HG03066 (cell line): Measurements from ENCODE around the gene HABP2.

ENCODE experiments used
- ATAC-seq: cut with Tn5 transposase; IDR thresholded peaks from one replicate; pipeline ENCODE4 v1.9.1; 2021; ENCODE audit warnings: low read depth; ENCODE audit not compliant: unreplicated experiment

HABP2 gene

DNA sequence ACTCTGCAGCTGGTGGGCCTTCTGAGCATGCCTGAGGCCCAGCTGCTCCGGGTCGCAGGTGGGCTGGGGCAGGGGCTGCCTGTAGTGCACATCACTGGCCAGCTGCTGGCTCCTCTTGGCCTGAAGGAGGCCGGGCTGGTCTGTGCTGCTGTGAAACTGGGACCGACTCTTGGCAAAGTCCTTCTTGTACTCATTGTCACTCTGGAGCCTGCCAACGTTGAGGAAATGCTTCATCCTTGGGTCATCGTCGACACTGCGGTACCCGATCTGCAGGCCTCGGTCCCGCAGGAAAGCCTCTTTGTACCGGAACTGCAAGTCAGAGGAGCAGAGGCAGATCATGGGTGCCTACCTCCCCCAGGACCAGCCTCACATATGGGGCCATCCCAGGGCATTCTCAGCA is 37.7 kb downstream of the HABP2 start:
- ATAC-seq = no peak

DNA sequence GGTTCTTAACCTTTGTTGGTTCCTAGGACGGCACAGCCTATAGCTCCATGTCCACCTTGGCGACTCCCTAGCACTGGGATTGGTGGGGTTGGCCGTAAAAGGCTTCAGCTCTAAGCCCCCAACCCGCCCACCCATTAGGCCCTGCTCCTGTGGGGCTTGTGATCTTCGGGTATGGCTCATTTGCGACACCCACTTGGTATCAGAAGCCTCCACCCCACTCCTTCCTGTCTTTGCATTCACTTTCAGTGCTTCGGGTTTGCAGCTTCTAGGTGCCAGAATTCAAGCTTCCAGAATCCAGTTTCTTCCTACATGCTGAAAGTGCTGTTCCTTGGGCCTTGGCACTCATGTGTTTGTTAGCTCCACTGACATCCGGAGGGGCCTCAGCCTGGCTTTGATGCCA is 39.5 kb downstream of the HABP2 start:
- ATAC-seq = no peak

GRCh38 chr10:113594652-113595051 is 41.8 kb downstream of the HABP2 start:
- no peak for ATAC-seq

DNA sequence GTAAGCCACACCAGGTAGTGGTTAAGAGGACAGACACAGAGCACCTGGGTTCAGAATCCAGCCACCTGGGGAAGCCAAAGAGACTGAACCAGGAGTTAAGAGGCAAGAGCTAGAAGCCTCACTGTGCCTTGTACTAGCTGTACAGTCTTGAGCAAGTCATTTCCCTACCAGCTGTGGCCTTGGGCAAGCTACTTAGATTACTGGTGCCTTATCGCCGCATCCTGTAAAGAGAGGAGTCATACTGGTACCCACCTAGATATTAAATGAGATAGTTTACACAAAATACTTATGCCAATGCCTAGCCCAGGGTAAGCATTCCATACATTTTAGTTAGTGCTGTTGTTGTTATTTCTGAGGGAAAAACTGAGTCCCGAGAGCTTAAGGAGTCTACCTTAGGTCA is 47.7 kb downstream of the HABP2 start:
- no peak for ATAC-seq

- no peak for ATAC-seq
These were observed 50.4 kb downstream of the HABP2 start for GRCh38 chr10:113603057-113603777.

GRCh38 chr10:113604572-113604971 is 51.7 kb downstream of the HABP2 start:
- no peak for ATAC-seq

GRCh38 chr10:113605268-113605978 is 52.6 kb downstream of the HABP2 start:
- no peak for ATAC-seq

DNA sequence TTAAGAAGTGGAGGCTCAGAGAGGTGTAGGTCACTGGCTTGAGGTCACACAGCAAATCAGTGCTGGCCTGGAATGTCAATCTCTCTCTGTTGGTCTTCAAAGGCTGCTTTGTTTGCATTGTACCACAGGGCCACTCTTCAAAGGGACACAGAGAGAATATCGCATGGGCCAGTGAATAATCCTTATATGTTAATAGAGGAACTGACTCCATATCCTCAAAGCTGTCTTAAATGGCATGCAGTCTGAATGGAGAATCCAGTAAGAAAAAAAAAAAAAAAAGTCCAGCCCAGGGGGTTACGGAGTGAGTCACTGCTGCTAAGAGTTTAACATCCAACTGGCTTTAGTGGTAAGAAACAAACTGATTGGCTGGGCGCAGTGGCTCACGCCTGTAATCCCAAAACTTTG is 56.9 kb downstream of the HABP2 start:
- ATAC-seq = no peak

DNA sequence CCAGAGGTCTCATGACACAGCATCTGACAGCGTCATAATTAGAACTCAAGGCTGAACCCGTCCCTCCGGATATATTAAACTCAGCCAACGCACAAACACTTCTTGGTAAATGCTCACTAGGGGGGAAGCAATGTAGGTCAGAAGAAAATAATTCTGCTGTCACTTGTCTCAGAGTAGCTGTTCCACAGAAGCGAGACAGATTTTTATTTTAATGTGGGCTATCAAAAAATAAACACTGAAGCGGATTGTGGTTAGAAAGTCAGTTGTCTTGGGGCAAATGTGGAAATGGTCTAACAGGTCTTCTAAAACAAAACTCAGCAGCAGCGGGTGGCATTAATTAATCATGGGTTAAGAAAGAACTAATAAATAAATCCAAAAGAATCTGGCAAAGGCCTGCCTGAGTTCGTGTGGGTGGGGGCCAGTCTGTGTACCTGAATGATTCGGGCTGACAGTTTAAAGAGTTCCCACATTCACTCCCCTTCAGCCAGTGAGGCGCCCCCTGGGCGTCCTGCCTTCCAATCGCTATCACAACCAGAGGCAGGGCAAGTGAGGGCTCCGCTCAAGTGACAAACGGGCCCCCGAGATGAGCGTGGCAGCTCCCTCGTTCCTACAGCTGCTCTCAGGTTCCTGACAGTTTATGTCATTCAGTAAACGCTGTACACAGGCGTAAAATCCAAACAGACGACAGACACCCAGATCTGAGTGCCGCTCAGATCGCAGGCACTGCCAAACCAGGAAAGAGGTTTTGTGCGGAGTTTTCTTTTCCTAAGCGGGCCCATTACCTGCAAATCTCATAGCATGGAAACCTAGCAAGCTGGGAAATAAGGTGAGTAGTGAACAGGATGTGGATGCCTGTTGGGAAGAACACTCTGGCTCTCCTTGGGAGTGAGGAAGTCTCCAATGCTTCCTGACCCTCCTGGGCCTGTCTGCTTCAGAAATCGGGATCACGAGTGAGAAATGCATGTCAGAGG is 58.1 kb downstream of the HABP2 start:
- ATAC-seq = no peak

- ATAC-seq = no peak
These were observed 59.3 kb downstream of the HABP2 start for GRCh38 chr10:113612154-113612553.

DNA sequence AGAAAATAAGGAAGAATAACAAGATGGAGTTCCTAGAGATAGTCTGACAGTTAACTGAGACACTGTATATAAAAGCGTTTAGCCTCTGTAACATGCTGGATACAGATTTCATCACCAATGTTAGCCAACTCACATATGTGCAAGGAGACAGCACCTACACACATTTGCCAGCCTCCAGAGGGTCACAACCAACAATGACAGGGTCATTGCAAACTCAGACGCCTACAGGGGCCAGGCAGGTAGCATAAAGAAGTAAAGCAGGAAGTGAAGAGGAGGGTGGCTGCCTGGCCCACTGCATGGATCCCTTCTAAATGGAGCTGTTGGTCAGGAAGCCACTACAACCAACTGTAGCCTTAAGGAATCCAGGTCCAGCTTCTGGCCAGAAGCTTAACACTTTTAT is 60.6 kb downstream of the HABP2 start:
- ATAC-seq = no peak

GRCh38 chr10:113613977-113614690 is 61.3 kb downstream of the HABP2 start:
- ATAC-seq = no peak

- no peak for ATAC-seq
These were observed 63.6 kb downstream of the HABP2 start for GRCh38 chr10:113616244-113617074.

DNA sequence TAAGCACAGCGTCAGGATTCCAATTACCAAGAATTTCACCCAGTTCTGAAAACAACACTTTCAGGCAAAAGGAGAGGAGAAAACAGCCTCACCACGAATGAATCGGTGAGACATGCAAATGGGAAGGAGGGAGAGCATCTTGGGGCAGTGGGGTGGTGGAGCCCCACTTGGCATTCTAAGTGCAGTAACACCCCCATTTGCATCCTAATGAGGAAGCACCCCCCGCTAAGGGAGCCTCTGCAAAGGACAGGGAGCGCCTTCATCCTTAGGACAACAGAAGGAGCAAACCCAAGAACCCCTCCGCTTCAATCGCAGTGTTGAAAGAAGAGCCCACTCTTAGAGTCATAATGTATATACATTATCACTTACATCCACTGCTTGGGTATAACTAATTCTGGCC is 64.2 kb downstream of the HABP2 start:
- no peak for ATAC-seq

- ATAC-seq = no peak
These were observed 65.5 kb downstream of the HABP2 start for GRCh38 chr10:113618338-113618737.

GRCh38 chr10:113619401-113619800 is 66.5 kb downstream of the HABP2 start:
- ATAC-seq = no peak

DNA sequence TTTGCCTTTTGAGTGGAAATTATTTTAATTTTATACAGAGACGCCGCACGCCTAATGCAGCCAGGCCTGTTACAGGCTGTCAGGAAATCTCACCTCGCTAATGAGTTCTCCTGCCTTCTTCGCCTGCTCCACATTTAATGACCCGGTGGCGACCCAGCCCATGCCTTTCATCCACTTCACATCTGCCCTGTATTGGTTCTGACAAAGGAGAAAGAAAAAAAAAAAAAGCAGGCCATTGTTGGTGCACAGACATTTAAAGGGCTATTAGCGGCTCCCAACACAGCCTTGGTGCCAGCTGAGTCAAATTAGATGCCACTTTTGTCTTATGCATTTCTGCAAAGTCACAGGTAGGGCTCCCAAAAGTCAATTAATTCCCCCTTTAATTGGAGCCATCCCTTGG is 67.7 kb downstream of the HABP2 start:
- ATAC-seq = no peak

GRCh38 chr10:113620936-113621335 is 68.1 kb downstream of the HABP2 start:
- ATAC-seq = no peak

DNA sequence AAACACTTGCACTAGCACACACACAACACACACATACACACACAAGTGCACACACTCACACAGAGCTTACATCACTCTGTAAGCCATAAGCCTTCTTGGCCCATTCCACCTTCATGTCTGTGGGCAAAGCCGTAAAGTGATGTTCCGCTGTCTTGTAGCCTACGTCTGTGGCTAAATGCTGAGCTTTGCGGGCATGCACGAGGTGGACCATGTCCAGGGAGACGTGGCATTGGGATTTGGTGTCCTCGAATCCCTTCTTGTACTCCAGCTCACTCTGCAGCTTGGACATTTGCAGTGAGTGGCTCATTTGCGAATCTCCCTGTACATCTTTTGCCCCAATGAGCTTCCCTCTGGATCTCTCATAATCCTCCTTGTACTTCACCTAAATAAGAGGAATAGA is 68.9 kb downstream of the HABP2 start:
- ATAC-seq = no peak

GRCh38 chr10:113622831-113623230 is 70.0 kb downstream of the HABP2 start:
- ATAC-seq = no peak
